Measurements from ENCODE around the gene HCFC1R1.

HCFC1R1 gene

DNA sequence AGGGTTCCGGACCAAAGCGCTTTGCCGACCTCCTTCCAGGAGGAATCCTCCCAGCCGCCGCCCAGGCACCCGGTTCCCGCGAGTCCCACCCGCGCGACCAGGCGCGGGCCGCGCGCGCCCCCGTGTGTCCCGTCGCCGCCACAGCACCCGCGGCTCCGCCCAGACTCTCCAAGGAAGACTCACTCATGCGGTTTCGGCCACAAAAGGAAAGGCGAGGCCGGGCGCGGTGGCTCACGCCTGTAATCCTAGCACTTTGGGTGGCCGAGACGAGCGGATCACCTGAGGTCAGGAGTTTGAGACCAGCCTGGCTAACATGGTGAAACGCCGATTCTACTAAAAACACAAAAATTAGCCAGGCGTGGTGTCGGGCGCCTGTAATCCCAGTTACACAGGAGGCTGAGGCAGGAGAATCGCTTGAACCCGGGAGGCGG is 40.0 kb downstream of the HCFC1R1 start:
- peak; percentile 37 for TF ChIP-seq CTCF (IDR thresholded peaks at IDR 0.05; ENCODE audit: insufficient read depth, low read depth, low read length, missing control alignments)
- peak overlapping the region; percentile 29 for H3K4me3 ChIP-seq (ENCODE audit: low read length)
- DNase-seq (ENCODE audit: low read depth), result peak; percentile 84

GRCh38 chr16:2982402-2982801 is 41.3 kb downstream of the HCFC1R1 start:
- no peak overlapping the region for H3K4me3 ChIP-seq (ENCODE audit: low read length)
- DNase-seq (ENCODE audit: low read depth), result no peak
- no peak for TF ChIP-seq CTCF (IDR thresholded peaks at IDR 0.05; ENCODE audit: insufficient read depth, low read depth, low read length, missing control alignments)

- no peak for DNase-seq (ENCODE audit: low read depth)
- no peak for TF ChIP-seq CTCF (IDR thresholded peaks at IDR 0.05; ENCODE audit: insufficient read depth, low read depth, low read length, missing control alignments)
- no peak overlapping the region for H3K4me3 ChIP-seq (ENCODE audit: low read length)
Measured at GRCh38 chr16:2981899-2982250, 41.9 kb downstream of the HCFC1R1 start.

GRCh38 chr16:2981177-2981898 is 42.4 kb downstream of the HCFC1R1 start:
- peak overlapping the region; percentile 77 for H3K4me3 ChIP-seq (ENCODE audit: low read length)
- no peak for DNase-seq (ENCODE audit: low read depth)
- TF ChIP-seq CTCF (IDR thresholded peaks at IDR 0.05; ENCODE audit: insufficient read depth, low read depth, low read length, missing control alignments), result no peak

GRCh38 chr16:2980227-2981176 is 43.2 kb downstream of the HCFC1R1 start, which contains the start of gene PKMYT1:
Gene PKMYT1, minus strand, starts transcription at chr16:2980446. Its CDS starts 789 bp downstream, at chr16:2979657.
- H3K4me3 ChIP-seq (ENCODE audit: low read length), result peak within 1 kb of the TSS; percentile 77
- peak; percentile 84 for DNase-seq (ENCODE audit: low read depth)
- TF ChIP-seq CTCF (IDR thresholded peaks at IDR 0.05; ENCODE audit: insufficient read depth, low read depth, low read length, missing control alignments), result no peak

DNA sequence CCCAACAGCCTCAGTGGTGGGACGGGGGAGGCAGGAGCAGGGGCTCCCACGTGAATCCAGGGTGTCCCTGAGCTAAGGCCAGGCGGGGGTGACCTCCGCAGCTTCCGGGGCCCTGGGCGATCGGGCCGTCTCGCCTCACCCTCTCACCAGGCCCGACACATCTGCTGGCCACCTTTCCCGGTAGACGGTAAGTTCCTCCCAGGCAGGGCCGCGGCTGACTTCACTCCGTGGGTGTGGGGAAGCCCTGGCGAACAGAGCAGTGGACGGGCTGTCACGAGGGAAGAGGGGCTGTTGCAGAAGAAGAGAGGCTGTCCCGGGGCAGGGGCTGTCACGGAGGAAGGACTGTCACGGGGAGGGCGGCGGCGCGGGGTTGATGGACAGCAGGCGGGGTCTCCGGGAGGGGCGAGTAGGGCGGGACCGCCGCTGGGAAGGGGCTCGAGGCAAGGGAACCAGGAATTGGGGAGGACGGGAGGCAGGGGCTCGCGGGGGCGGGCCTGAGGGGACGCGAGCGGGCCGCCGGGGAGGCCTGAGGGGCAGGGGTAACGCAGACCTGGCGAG is 44.0 kb downstream of the HCFC1R1 start:
- no peak for TF ChIP-seq CTCF (IDR thresholded peaks at IDR 0.05; ENCODE audit: insufficient read depth, low read depth, low read length, missing control alignments)
- H3K4me3 ChIP-seq (ENCODE audit: low read length), result peak overlapping the region; percentile 77
- no peak for DNase-seq (ENCODE audit: low read depth)
